Ovary (tissue), 3 donors: Measurements from ENCODE around the gene COL13A1.

Source experiments
- CTCF ChIP-seq, 3 donors: fragments of 450-650 bp in 2 of 3; fragments of 200-600 bp in 1 of 3; IDR thresholded peaks; one replicate each; pipeline versions ENCODE4 v1.5.1 to v1.8.0; 2016 to 2022; ENCODE audit warnings: antibody characterized with exemption in 3 of 3, mild to moderate bottlenecking in 1 of 3
- POLR2A ChIP-seq: fragments of 450-650 bp; IDR thresholded peaks from one replicate; pipeline ENCODE4 v1.6.1; 2017; ENCODE audit warnings: antibody characterized with exemption, mild to moderate bottlenecking, moderate library complexity
- donor health status: DM: no; HTN: no; CAD: no.

- TF ChIP-seq CTCF (IDR thresholded peaks at IDR 0.05): no peak
- no peak for TF ChIP-seq POLR2A
These were observed 205.6 kb downstream of the COL13A1 start for GRCh38 chr10:70007116-70007820.
